Activated T-cell treated with anti-CD3 and anti-CD28 coated beads, Interleukin-2, amount 50 U/mL, for 1 hour (primary cell): ENCODE data around the gene GRIK4.

Source experiments
- DNase-seq: peaks from one replicate; pipeline ENCODE4 v3.0.0-alpha.2; 2020

The GRIK4 gene

GRCh38 chr11:120793806-120794479, 282.4 kb downstream of the GRIK4 start:
- no peak for DNase-seq

- DNase-seq, result no peak
These were observed 283.2 kb downstream of the GRIK4 start for GRCh38 chr11:120794748-120795147.

GRCh38 chr11:120795185-120795584, 283.6 kb downstream of the GRIK4 start:
- no peak for DNase-seq

- DNase-seq, result no peak
These were observed 285.6 kb downstream of the GRIK4 start for GRCh38 chr11:120797143-120797542.

- no peak for DNase-seq
These were observed 287.3 kb downstream of the GRIK4 start for GRCh38 chr11:120798854-120799253.

GRCh38 chr11:120800206-120800605, 288.7 kb downstream of the GRIK4 start:
- no peak for DNase-seq

GRCh38 chr11:120801801-120802689, 290.5 kb downstream of the GRIK4 start:
- peak; percentile 45 for DNase-seq

- no peak for DNase-seq
These were observed 294.5 kb downstream of the GRIK4 start for GRCh38 chr11:120805960-120806555.

- no peak for DNase-seq
These were observed 296.0 kb downstream of the GRIK4 start for GRCh38 chr11:120807414-120808150.

- DNase-seq, result no peak
These were observed 297.1 kb downstream of the GRIK4 start for GRCh38 chr11:120808616-120809050.

- DNase-seq, result no peak
These were observed 298.7 kb downstream of the GRIK4 start for GRCh38 chr11:120810251-120810650.

- no peak for DNase-seq
These were observed 299.7 kb downstream of the GRIK4 start for GRCh38 chr11:120811199-120811598.

- DNase-seq, result no peak
These were observed 300.2 kb downstream of the GRIK4 start for GRCh38 chr11:120811731-120812130.

- DNase-seq, result no peak
These were observed 303.2 kb downstream of the GRIK4 start for GRCh38 chr11:120814531-120815318.

GRCh38 chr11:120815319-120816100, 304.0 kb downstream of the GRIK4 start:
- no peak for DNase-seq

- no peak for DNase-seq
These were observed 304.6 kb downstream of the GRIK4 start for GRCh38 chr11:120816176-120816575.

GRCh38 chr11:120816711-120817110, 305.2 kb downstream of the GRIK4 start:
- no peak for DNase-seq

- DNase-seq, result no peak
These were observed 305.6 kb downstream of the GRIK4 start for GRCh38 chr11:120817158-120817557.

GRCh38 chr11:120818097-120818496, 306.5 kb downstream of the GRIK4 start:
- DNase-seq, result no peak

GRCh38 chr11:120819003-120819402, 307.5 kb downstream of the GRIK4 start:
- DNase-seq, result no peak
